H1 (cell line): ENCODE measurements around the gene CDHR2. TPM values are rescaled to one million over a fixed set of nuclear protein-coding genes. Genes with fewer than 3 reads are reported as not detected.

Source experiments
- CTCF ChIA-PET: fragments of 300-600 bp; sonication (Branson Sonifier 250); formaldehyde crosslinking; loops from one replicate; lab custom pipeline; 2021; ENCODE audit not compliant: partially characterized antibody; lab: Charles Lee
- POLR2A ChIA-PET: fragments of 300-600 bp; sonication (Branson Sonifier 250); formaldehyde crosslinking; loops from one replicate; lab custom pipeline; 2021; ENCODE audit warnings: inconsistent platforms; ENCODE audit not compliant: partially characterized antibody; lab: Charles Lee
- DNase-seq, 2 experiments: peaks; one replicate each; pipeline versions ENCODE4 v3.0.0 to v3.0.0-alpha.2; 2010 to 2022; ENCODE audit warnings: low spot score in 2 of 2, low read depth in 1 of 2, mixed read lengths in 1 of 2
- FAIRE-seq: peaks from 2 replicates; lab custom pipeline; 2011; peaks lifted over from hg19 to GRCh38; lab: Jason Lieb, UNC
- H2AFZ ChIP-seq: 2 replicates; pipeline ENCODE4 v1.8.1; 2012; ENCODE audit warnings: low read length, inconsistent platforms
- H2AK5ac ChIP-seq: 2 replicates; pipeline ENCODE4 v1.6.1; 2013; ENCODE audit warnings: low read depth, low read length
- H2BK120ac ChIP-seq: replicated peaks from 2 replicates; pipeline ENCODE3; 2013; ENCODE audit warnings: low read depth, low read length, inconsistent platforms
- H2BK12ac ChIP-seq: 2 replicates; pipeline ENCODE4 v1.6.1; 2013; ENCODE audit warnings: low read depth, low read length
- H2BK15ac ChIP-seq: 2 replicates; pipeline ENCODE4 v1.6.1; 2013; ENCODE audit warnings: low read length
- H2BK20ac ChIP-seq: 2 replicates; pipeline ENCODE4 v1.6.1; 2013; ENCODE audit warnings: low read length
- H2BK5ac ChIP-seq: 2 replicates; pipeline ENCODE4 v1.6.1; 2013; ENCODE audit warnings: low read depth, low read length
- H3K14ac ChIP-seq: 2 replicates; pipeline ENCODE4 v1.6.1; 2013; ENCODE audit warnings: inconsistent platforms; ENCODE audit not compliant: insufficient read length
- H3K18ac ChIP-seq: 2 replicates; pipeline ENCODE4 v1.6.1; 2013; ENCODE audit warnings: low read length; ENCODE audit errors: extremely low read depth
- H3K23ac ChIP-seq: 2 replicates; pipeline ENCODE4 v1.6.1; 2013; ENCODE audit warnings: inconsistent platforms; ENCODE audit not compliant: insufficient read length
- H3K23me2 ChIP-seq: 2 replicates; pipeline ENCODE4 v1.6.1; 2013; ENCODE audit warnings: low read depth, low read length
- H3K27ac ChIP-seq: 2 replicates; pipeline ENCODE4 v1.6.1; 2011; ENCODE audit warnings: low read depth, low read length, inconsistent platforms
- H3K27me3 ChIP-seq, 4 experiments: replicated peaks in 1 of 4; 1 replicate in 1 of 4; 2 replicates in 3 of 4; pipeline versions ENCODE4 v1.6.1 to v1.8.1; 2011 to 2013; ENCODE audit warnings: low read length in 3 of 4, mild to moderate bottlenecking in 3 of 4, inconsistent platforms in 2 of 4, mixed read lengths in 2 of 4, moderate library complexity in 1 of 4; ENCODE audit not compliant: control insufficient read depth in 3 of 4, insufficient read depth in 3 of 4; ENCODE audit errors: extremely low read depth in 1 of 4
- H3K36me3 ChIP-seq, 4 experiments: 2 replicates each; pipeline versions ENCODE4 v1.6.1 to v1.8.1; 2011 to 2013; ENCODE audit warnings: mild to moderate bottlenecking in 4 of 4, low read length in 3 of 4, moderate library complexity in 2 of 4, control low read depth in 1 of 4, inconsistent platforms in 1 of 4; ENCODE audit not compliant: insufficient read depth in 4 of 4, control insufficient read depth in 2 of 4
- H3K4ac ChIP-seq: replicated peaks from 2 replicates; pipeline ENCODE3; 2013; ENCODE audit warnings: low read length, low read depth, mixed read lengths, inconsistent platforms; ENCODE audit not compliant: insufficient read length
- H3K4me1 ChIP-seq, 4 experiments: replicated peaks in 1 of 4; 1 replicate in 1 of 4; 2 replicates in 3 of 4; pipeline versions ENCODE4 v1.6.1 to v1.8.1; 2011 to 2013; ENCODE audit warnings: low read length in 3 of 4, inconsistent platforms in 2 of 4, mixed read lengths in 1 of 4; ENCODE audit not compliant: insufficient read depth in 4 of 4, control insufficient read depth in 3 of 4
- H3K4me2 ChIP-seq, 2 experiments: 2 replicates each; pipeline versions ENCODE4 v1.6.1 to v1.8.1; 2011 to 2013; ENCODE audit warnings: low read depth in 2 of 2, low read length in 2 of 2, control low read depth in 1 of 2, inconsistent platforms in 1 of 2, mild to moderate bottlenecking in 1 of 2; ENCODE audit not compliant: insufficient read depth in 1 of 2
- H3K4me3 ChIP-seq, 4 experiments: fragments of 200-600, 300-600 bp in 1 of 4; sonication (generic), shearing (Covaris generic), sonication (Bioruptor Twin) in 1 of 4; 2 replicates each; pipeline versions ENCODE4 v1.5.1 to v1.8.1; 2011 to 2016; ENCODE audit warnings: low read length in 4 of 4, low read depth in 3 of 4, control low read depth in 2 of 4, inconsistent platforms in 2 of 4, mild to moderate bottlenecking in 2 of 4, mixed read lengths in 1 of 4, moderate library complexity in 1 of 4; ENCODE audit not compliant: insufficient read depth in 2 of 4; ENCODE audit errors: extremely low read depth in 1 of 4
- H3K56ac ChIP-seq: replicated peaks from 2 replicates; pipeline ENCODE3; 2013; ENCODE audit warnings: low read depth, mild to moderate bottlenecking, mixed read lengths, low read length, inconsistent platforms; ENCODE audit not compliant: insufficient read length
- H3K79me1 ChIP-seq: 2 replicates; pipeline ENCODE4 v1.6.1; 2013; ENCODE audit warnings: low read depth, low read length, control low read depth
- H3K79me2 ChIP-seq, 2 experiments: 2 replicates each; pipeline versions ENCODE4 v1.6.1 to v1.8.1; 2012 to 2013; ENCODE audit warnings: low read length in 2 of 2, mild to moderate bottlenecking in 2 of 2, inconsistent platforms in 1 of 2; ENCODE audit not compliant: insufficient read depth in 2 of 2, control insufficient read depth in 1 of 2
- H3K9ac ChIP-seq, 4 experiments: replicated peaks in 1 of 4; 1 replicate in 1 of 4; 2 replicates in 3 of 4; pipeline versions ENCODE4 v1.6.1 to v1.8.1; 2011 to 2013; ENCODE audit warnings: low read depth in 3 of 4, low read length in 3 of 4, control low read depth in 2 of 4, mild to moderate bottlenecking in 2 of 4, moderate library complexity in 2 of 4, inconsistent platforms in 1 of 4; ENCODE audit errors: extremely low read depth in 1 of 4
- H3K9me3 ChIP-seq, 2 experiments: 2 replicates each; pipeline versions ENCODE4 v1.6.1 to v1.8.1; 2012 to 2013; ENCODE audit warnings: mild to moderate bottlenecking in 2 of 2, moderate library complexity in 2 of 2, control low read depth in 1 of 2, inconsistent platforms in 1 of 2, low read depth in 1 of 2, low read length in 1 of 2, mixed read lengths in 1 of 2; ENCODE audit not compliant: insufficient read depth in 2 of 2
- H4K20me1 ChIP-seq, 2 experiments: replicated peaks in 1 of 2; 2 replicates each; pipeline versions ENCODE3 to v1.8.1; 2011 to 2013; ENCODE audit warnings: inconsistent platforms in 2 of 2, low read length in 2 of 2, mild to moderate bottlenecking in 1 of 2; ENCODE audit not compliant: insufficient read depth in 2 of 2, control insufficient read depth in 1 of 2
- H4K5ac ChIP-seq: 2 replicates; pipeline ENCODE4 v1.6.1; 2013; ENCODE audit warnings: low read length, low read depth, mixed read lengths, inconsistent platforms; ENCODE audit not compliant: insufficient read length
- H4K8ac ChIP-seq: 2 replicates; pipeline ENCODE4 v1.8.0; 2013; ENCODE audit warnings: mild to moderate bottlenecking, moderate library complexity, low read length, inconsistent platforms; ENCODE audit not compliant: insufficient read depth; ENCODE audit errors: extremely low read depth
- H4K91ac ChIP-seq: replicated peaks from 2 replicates; pipeline ENCODE3; 2013; ENCODE audit warnings: low read length, mixed read lengths, inconsistent platforms; ENCODE audit not compliant: insufficient read length
- ATF3 ChIP-seq: IDR thresholded peaks from 2 replicates; pipeline ENCODE4 v1.6.1; 2011; ENCODE audit warnings: low read depth, mild to moderate bottlenecking, low read length; ENCODE audit not compliant: insufficient read depth
- BCL11A ChIP-seq, 2 experiments: IDR thresholded peaks; one replicate each; pipeline ENCODE4 v1.6.1; 2011; ENCODE audit warnings: low read depth in 2 of 2, low read length in 2 of 2, mild to moderate bottlenecking in 2 of 2
- FOSL1 ChIP-seq: IDR thresholded peaks from 2 replicates; pipeline ENCODE4 v1.6.1; 2011; ENCODE audit warnings: mild to moderate bottlenecking, low read depth, low read length, moderate library complexity; ENCODE audit not compliant: insufficient read depth
- HDAC2 ChIP-seq, 2 experiments: fragments of 300-600 bp in 1 of 2; sonication (generic) in 1 of 2; IDR thresholded peaks; 2 replicates each; pipeline ENCODE4 v1.6.1; 2011 to 2012; ENCODE audit warnings: low read depth in 2 of 2, low read length in 2 of 2, mild to moderate bottlenecking in 2 of 2, moderate library complexity in 2 of 2, borderline replicate concordance in 1 of 2, inconsistent platforms in 1 of 2
- POLR2A ChIP-seq, 2 experiments: IDR thresholded peaks; 1 replicate in 1 of 2; 2 replicates in 1 of 2; pipeline ENCODE4 v1.6.1; 2011; ENCODE audit warnings: low read depth in 2 of 2, low read length in 2 of 2, mild to moderate bottlenecking in 2 of 2; ENCODE audit errors: control extremely low read depth in 1 of 2
- POLR2AphosphoS5 ChIP-seq: IDR thresholded peaks from 2 replicates; pipeline ENCODE4 v1.6.1; 2011; ENCODE audit warnings: low read depth, low read length
- RAD21 ChIP-seq, 2 experiments: IDR thresholded peaks in 1 of 2; conservative IDR thresholded peaks in 1 of 2; 2 replicates each; pipeline ENCODE4 v1.6.1; 2011; ENCODE audit warnings: low read depth in 2 of 2, low read length in 2 of 2, improper control_type of control experiment in 1 of 2, inconsistent platforms in 1 of 2, mild to moderate bottlenecking in 1 of 2, moderate library complexity in 1 of 2
- SP4 ChIP-seq: IDR thresholded peaks from 2 replicates; pipeline ENCODE4 v1.6.1; 2012; ENCODE audit warnings: low read length, inconsistent platforms
- WGBS, 2 experiments: shearing (Covaris generic) in 1 of 2; methylation state at CpG; one replicate each; pipeline versions ENCODE4 v1.1.6 to v1.1.7; 2013 to 2015; ENCODE audit warnings: low lambda C conversion rate in 2 of 2, mixed read lengths in 2 of 2, inconsistent platforms in 1 of 2, low coverage in 1 of 2, missing lambda C conversion rate in 1 of 2; ENCODE audit not compliant: insufficient replicate concordance in 2 of 2, insufficient coverage in 1 of 2, insufficient read length in 1 of 2; ENCODE audit errors: extremely low coverage in 1 of 2, missing lambda C conversion rate in 1 of 2; 5-methylcytosine and 5-hydroxymethylcytosine counted together
- polyA plus RNA-seq, 7 experiments: library from polyadenylated mRNA; depleted of rRNA in 3 of 7; stranded (reverse) in 5 of 7; unstranded in 2 of 7; fragments of >200 nt in 5 of 7; fragments of 200-250 nt in 2 of 7; gene quantifications; 1 replicate in 5 of 7; 2 replicates in 1 of 7; 4 replicates in 1 of 7; pipeline versions ENCODE4 v1.2.1 to v1.2.3, GENCODE V29; 2011 to 2013; ENCODE audit warnings: missing spikeins in 2 of 7, mixed read lengths in 2 of 7
- total RNA-seq: library from RNA; stranded (reverse); fragmentation: NEBNext Ultra II Directional; extraction: Animal tissue kit (Norgen Biotek cat#: 25700); gene quantifications from 2 replicates; pipeline ENCODE4 v1.2.1, GENCODE V29; 2021
- TF ChIP-seq, protein P1 (sequence below): IDR thresholded peaks from 2 replicates; pipeline ENCODE4 v1.6.1; 2012; ENCODE audit warnings: low read length, inconsistent platforms

Gene CDHR2
- total and polyA plus RNA-seq, 2 of the 8 experiments (the other 6 are each of a cell fraction or from before 2014, with no cell fraction given), result 0.02 to 0.43 TPM

DNA sequence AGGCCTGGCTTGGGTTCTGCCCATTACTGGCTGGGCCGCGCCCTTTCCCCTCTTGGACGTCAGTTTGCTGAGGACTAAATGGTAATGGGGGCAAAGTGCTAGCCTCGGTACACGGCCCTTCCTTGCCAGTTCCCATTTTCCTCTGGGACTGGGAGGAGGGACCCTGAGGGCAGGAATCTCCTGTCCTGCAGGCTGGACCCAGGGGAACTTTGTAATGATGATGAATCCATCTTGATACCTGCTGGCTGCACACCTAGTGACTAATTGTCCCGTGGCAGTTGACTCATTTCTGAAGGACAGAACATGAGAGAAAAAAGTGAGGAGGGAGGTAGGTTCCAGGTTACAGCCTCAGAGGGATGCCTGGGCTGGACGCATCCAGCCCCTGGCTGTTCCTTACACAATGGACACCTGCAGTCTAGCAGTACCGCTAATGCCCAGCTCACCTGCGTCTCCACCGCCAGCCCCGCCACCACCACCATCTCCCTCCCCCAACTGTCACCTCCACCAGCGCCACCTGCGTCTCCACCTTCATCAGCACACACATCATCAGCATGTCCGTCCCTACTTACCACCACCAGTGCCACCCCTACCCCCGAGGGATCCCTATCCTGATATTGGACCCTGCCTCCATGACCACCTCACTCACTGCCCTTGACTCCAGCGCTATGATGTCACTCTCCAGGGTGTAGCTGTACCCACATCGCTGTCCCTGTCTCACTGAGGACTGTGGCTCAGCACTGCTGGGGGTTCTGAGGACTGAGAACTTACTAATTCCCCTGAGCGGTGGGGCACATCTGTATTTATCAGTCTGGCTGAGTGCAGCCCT is 4.3 kb downstream of the CDHR2 start:
- Histone ChIP-seq H2BK20ac (no peak overlapping the region), H3K14ac (no peak overlapping the region), H3K4me3 (no peak overlapping the region), H3K4ac (no peak overlapping the region), H4K5ac (no peak overlapping the region), H3K18ac (no peak overlapping the region), H3K56ac (no peak overlapping the region), H3K79me2 (no peaks in the 10 kb centered on the region), H3K36me3 (no peaks in the 10 kb centered on the region), H3K9ac (no peak overlapping the region), H4K20me1 (no peaks in the 10 kb centered on the region), H3K23ac (no peak overlapping the region), H2AFZ (no peak overlapping the region), H3K4me2 (0 out of 4 replicates have a peak overlapping the region, but pooled peaks of 1 of the 2 experiments have one; percentile 5), H3K27ac (no peak overlapping the region), H2BK120ac (no peak overlapping the region), H3K23me2 (no peaks in the 10 kb centered on the region), H3K4me1 (peaks cover 0 to 11% (median 4%) of the 10 kb centered on the region in 4 experiments; a peak in 3 of 7 replicates), H2BK12ac (no peak overlapping the region), H4K8ac (no peak overlapping the region), H2BK5ac (no peak overlapping the region; the same call in 1 of the 2 replicates), H3K9me3 (no peaks in the 10 kb centered on the region), H3K27me3 (no peaks in the 10 kb centered on the region), H2AK5ac (no peak overlapping the region), H4K91ac (no peak overlapping the region), H2BK15ac (0 out of 2 replicates have a peak overlapping the region, but pooled peaks have one; percentile 19), H3K79me1 (no peaks in the 10 kb centered on the region)
- CTCF ChIA-PET, result interaction anchor here (0.9 to 3.9 kb wide), 11 partner anchors 11 to 106 kb away, joined by 3 to 27 read pairs (median 4); partner anchors contain the start of genes EIF4E1B, FAF2 and SNCB
- POLR2A ChIA-PET, result interaction anchor here (1.1 to 6.9 kb wide), 4 partner anchors 9 to 17 kb away, joined by 3 to 63 read pairs (median 14); partner anchors contain the start of gene RNF44
- 82% methylated on average over 16 of the region's 18 CpGs; no CpG with 5 or more reads in 1 of the 2 experiments for WGBS, 2 experiments
- FAIRE-seq (no peak), DNase-seq (no peak)
- TF ChIP-seq RAD21 (IDR thresholded peaks at IDR 0.05 in 1 of 2, conservative IDR thresholded peaks at IDR 0.05 in 1 of 2; ENCODE audit: low read depth in 2 of 2, low read length in 2 of 2) (no peak), BCL11A (IDR thresholded peaks at IDR 0.05; ENCODE audit: low read depth in 2 of 2, low read length in 2 of 2) (no peak), POLR2A (IDR thresholded peaks at IDR 0.05; ENCODE audit: control extremely low read depth in 1 of 2, low read depth in 2 of 2, low read length in 2 of 2) (no peak), HDAC2 (IDR thresholded peaks at IDR 0.05; ENCODE audit: borderline replicate concordance in 1 of 2, low read depth in 2 of 2, low read length in 2 of 2) (no peak), POLR2AphosphoS5 (no peak), FOSL1 (no peak), ATF3 (no peak), SP4 (no peak)
- TF ChIP-seq, protein P1, sequence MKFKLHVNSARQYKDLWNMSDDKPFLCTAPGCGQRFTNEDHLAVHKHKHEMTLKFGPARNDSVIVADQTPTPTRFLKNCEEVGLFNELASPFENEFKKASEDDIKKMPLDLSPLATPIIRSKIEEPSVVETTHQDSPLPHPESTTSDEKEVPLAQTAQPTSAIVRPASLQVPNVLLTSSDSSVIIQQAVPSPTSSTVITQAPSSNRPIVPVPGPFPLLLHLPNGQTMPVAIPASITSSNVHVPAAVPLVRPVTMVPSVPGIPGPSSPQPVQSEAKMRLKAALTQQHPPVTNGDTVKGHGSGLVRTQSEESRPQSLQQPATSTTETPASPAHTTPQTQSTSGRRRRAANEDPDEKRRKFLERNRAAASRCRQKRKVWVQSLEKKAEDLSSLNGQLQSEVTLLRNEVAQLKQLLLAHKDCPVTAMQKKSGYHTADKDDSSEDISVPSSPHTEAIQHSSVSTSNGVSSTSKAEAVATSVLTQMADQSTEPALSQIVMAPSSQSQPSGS, result no peak
